GM12801 (cell line): ENCODE data around the gene SOX6.

ENCODE experiments used
- TF ChIP-seq, protein P1 (sequence below): IDR thresholded peaks from one replicate; pipeline ENCODE4 v1.5.1; 2011; ENCODE audit warnings: control low read depth; ENCODE audit not compliant: insufficient read length; ENCODE audit errors: extremely low read depth

SOX6 gene

DNA sequence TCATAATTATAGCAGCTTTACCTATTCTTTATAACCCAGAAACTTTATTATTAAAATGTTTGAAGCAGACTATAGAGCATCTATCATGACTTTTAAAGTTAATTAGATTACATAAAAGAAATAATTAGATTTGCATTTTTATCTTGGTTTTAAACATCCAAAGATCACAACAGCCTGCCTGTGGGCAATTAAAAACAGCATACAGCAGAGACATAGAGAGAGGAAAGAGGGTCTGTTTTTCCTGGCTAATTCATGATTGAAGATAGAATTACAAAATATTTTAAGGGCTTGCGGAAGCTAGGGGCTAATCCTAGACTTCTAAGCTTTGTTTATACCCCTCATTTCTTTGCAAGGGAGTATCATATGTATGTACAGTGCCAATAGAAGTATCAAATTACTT lies 178.1 kb downstream of the SOX6 start:
- TF ChIP-seq, protein P1, sequence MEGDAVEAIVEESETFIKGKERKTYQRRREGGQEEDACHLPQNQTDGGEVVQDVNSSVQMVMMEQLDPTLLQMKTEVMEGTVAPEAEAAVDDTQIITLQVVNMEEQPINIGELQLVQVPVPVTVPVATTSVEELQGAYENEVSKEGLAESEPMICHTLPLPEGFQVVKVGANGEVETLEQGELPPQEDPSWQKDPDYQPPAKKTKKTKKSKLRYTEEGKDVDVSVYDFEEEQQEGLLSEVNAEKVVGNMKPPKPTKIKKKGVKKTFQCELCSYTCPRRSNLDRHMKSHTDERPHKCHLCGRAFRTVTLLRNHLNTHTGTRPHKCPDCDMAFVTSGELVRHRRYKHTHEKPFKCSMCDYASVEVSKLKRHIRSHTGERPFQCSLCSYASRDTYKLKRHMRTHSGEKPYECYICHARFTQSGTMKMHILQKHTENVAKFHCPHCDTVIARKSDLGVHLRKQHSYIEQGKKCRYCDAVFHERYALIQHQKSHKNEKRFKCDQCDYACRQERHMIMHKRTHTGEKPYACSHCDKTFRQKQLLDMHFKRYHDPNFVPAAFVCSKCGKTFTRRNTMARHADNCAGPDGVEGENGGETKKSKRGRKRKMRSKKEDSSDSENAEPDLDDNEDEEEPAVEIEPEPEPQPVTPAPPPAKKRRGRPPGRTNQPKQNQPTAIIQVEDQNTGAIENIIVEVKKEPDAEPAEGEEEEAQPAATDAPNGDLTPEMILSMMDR: no peak

DNA sequence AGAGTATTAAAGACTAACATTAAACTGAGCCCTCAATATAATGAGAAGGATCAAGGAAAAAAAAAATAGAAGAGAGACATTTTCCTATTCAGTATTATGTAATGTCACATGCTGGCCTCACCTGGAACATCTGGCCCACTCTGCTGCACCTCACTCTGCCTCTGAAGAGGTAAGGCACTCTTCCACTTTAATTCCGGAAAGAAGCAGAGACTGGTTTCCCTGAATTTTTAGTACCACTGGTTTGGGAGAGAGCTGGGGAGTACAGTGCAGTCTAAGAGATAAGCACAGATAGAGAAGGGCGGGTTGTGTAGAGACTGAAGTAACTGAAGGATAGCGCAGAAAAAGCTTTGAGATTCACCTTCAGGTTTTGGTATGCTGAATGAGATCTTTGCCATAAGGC lies 178.7 kb downstream of the SOX6 start:
- TF ChIP-seq, protein P1: no peak

DNA sequence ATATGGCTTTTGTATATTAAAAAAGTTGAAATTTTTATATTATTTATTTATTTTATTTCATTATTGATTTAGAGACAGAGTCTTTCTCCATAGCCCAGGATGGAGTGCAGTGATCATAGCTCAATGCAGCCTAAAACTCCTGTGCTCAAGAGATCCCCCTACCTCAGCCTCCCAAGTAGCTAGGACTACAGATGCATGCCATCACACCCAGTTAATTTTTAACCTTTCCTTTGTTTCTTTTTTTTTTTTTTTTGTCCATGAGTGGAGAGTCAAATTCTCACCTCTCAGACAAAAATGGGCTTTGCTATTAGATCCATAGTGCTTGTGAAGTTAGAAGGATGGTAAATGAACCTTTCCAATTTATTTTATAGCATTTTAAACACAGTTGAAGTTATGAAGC lies 182.5 kb downstream of the SOX6 start:
- TF ChIP-seq, protein P1: no peak

DNA sequence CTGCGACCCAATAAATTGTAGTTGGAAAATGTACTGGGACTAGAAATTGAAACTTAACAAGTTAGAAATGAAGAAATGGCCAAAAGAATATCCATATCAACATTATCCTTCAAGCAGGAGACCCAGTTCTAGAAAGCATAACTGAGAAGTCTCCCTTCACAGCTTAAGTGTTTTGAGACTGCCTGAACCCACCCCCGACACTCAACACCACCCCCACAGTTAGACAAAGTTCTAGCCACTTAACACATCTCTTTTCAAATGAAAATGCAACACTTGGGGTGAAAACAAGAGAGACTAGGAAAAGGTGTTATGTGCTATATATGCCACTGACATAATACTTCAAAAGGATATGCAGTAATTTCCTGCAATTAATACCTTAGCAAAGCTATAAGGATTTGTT lies 184.5 kb downstream of the SOX6 start:
- TF ChIP-seq, protein P1: no peak

DNA sequence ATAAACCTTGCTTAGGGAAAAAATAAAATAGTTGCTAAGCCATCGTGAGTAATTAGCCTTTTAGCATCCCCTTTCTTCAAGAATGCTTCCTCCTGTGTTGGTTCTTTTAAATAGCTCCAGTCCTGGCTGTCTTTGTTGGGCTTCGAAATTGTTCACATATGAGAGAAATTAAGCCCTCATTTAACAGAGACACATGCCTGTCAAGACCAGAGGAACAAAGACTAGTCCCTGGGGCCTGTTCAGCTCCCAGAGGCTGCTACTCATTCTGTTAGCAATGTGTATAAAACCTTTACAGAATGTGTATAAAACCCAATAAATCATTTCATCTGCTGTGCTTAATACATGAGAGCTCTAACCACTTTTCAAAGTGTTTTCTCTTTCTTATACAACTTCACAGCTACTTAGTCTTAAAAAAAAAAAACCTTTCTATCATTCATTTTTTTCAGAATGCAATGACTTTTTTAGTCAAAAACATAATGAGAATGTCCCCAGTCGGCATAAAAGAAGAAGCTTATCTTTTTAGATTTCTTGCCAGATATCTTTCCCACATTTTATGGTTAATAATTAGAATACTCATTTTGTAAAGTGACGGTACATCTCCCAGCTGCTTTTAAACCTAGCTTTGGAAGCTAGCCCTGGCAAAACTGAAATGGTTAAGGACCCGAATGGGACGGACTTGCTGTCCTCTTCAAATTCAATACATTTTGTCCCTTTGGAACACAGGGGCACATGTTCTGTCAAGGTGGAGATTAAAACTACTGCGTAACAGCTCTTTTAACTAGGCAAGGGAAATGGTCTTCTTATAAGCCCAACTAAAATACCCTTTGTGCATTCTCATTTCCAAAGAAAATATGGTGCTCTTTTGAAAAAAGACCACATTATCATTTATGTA lies 186.1 kb downstream of the SOX6 start:
- TF ChIP-seq, protein P1: no peak

DNA sequence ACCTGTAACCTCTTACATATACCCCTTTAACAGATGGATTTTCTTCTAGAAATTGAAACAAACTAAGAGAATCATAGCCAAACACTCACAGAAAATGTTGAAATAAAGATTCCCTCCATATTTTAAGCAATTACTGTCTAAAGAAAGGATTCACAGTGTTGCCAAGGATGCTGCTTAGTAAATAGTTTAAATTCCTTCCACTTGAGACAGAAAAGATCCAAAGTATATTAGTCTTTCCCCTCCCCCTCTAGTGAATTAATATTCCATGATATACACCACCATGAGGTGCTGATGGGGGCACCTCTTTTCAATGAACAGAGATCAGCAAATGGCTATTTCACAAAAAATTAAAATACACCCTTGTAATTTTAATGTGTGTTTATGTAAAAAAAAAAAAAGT lies 186.8 kb downstream of the SOX6 start:
- TF ChIP-seq, protein P1: no peak

DNA sequence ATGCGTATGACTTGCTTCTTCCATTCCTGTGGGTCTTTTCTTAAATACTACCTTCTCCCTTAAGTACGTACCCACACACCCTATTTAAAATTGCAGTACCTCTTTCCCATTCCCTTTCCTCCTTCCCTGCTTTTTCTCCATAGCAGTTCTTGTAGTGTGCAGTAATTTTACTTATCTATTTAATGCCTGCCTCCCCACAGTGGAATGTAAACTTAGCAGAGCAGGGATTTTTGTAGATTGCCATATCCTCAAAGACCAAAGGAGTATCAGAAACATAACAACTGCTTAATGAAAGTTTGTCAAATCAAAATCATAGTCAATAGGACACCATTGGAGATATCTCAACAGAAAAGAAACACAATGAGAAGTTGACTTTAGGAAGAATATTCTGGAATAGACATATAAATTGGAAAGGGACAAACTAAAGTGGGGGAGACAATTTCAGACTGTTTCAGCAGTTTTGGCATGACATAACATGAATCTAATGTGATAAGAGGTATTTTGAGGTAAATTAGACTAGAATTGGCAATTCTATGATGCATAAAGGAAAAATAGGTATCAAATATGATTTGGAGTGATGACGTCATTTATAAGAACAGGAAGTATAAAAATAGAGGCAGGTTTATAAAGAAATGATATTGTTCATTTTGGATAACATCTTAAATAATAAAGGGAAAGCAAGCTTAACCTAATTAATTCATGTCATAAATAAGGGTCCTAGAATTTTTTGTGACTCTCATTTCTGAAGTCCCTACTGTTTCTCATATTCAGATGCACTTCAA lies 188.4 kb downstream of the SOX6 start:
- TF ChIP-seq, protein P1: no peak
